ENCODE results near the gene RFPL1.

RFPL1 gene

DNA sequence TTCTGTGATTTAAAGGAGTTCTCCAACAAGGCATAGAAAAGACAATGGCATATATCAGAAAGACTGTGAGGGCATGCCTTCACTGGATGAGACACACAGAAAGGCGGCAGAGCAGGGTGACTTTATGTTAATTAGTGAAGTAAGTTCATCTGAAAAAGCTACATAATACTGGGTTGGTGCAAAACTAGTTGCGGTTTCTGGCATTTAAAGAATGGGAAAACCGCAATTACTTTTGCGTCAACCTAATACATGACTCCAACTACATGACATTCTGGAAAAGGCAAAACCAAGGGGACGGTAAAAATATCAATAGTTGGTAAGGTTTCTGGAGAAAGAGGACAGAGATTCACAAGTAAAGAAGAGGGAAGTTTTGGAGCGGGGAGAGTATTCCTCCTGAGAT lies 5.1 kb downstream of the RFPL1 start:
- DNase-seq (ENCODE audit: low read depth), result no peak

DNA sequence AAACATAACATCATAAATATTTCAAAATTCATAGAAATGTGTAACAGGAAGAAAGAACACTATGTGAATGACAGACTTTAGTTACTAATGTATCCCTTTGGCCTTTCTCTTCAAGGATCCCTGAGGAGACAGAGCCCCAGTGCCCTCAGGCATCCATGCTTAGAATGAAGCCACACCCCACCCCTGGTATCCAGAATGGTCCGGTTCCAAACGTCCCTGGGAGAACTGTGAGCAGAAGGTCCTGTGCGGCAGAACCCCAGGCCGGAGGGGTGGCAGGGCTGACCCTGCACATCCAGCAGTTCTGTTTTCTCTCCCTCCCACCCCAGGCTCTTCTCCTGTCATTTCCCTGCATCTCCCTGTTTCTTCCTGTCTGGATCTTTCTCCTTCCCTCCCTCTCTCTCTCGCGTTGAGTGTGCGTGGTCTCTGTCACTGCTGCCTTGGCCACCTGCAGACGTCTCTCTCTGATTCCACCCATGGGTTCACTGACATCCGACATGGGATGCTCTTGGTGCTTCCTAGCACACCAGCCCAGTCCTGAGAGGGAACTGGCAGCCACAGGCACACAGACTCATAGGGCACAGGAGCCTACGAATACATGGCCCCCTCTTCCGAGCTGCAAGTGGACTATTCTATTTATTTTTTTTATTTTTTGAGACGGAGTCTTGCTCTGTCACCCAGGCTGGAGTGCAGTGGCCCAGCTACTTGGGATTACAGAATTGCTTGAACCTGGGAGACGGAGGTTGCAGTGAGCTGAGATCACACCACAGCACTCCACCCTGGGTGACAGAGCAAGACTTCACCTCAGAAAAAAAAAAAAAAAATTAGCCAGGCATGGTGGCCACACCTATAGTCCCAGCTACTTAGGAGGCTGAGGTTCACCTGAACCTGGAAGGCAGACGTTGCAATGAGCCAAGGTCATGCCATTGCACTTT lies 5.7 kb downstream of the RFPL1 start:
- DNase-seq (ENCODE audit: low read depth), result no peak

DNA sequence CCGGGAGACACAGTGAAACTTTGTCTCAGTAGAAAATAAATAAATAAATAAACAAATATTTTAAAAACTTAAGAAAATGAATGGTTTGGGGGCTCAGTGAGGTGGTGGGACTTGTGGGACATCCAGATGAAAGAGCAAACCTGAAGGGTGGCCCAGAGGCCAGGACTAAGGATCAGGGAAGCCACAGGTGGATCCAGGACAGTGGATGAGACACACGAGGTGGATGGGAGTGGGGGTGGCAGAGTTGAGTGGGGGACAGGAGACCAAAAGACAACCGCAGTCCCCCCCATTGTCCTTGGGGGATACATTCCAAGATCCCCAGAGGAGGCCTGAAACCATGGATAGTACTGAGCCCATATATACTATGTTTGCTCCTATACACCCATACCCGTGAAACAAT lies 7.1 kb downstream of the RFPL1 start:
- no peak for DNase-seq (ENCODE audit: low read depth)

DNA sequence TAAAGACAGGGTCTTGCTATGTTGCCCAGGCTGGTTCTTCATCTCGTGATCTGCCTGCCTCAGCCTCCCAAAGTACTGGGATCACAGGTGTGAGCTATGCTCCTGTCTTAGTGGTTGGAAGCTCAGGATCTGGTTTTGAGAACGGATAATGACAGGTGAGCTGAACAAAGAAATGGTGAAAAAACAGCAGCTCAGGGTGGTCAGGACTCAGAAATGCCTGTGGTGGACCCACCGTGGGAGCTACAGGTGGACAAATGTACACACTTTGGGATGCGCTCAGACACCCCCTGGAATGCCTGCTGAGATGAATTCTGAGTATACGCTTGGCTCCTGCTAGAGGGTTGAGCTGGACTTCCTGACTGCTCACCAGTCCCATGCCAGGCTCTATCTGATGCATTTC lies 9.5 kb downstream of the RFPL1 start:
- DNase-seq (ENCODE audit: low read depth), result no peak

GRCh38 chr22:29449296-29449875 lies 11.0 kb downstream of the RFPL1 start:
- DNase-seq (ENCODE audit: low read depth), result no peak

DNA sequence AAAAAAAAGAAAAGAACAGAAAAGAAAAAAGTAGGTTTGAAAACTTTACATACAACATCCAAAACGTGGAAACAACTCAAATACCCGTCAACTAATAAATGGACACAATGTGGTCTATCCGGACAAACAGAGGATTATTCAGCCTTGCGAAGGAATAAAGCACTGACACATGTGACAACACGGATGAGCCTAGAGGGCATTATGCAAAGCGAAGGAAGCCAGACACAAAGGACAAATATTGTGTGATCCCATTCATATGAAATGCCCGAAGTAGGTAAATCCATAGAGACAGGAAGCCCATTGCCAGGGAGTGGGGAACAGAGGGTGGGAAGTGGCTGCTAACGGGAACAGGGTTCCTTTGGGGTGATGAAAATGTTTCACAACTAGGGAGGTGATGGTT lies 11.8 kb downstream of the RFPL1 start:
- no peak for DNase-seq (ENCODE audit: low read depth)

- no peak for DNase-seq (ENCODE audit: low read depth)
These were observed 13.5 kb downstream of the RFPL1 start for GRCh38 chr22:29451863-29452262.

DNA sequence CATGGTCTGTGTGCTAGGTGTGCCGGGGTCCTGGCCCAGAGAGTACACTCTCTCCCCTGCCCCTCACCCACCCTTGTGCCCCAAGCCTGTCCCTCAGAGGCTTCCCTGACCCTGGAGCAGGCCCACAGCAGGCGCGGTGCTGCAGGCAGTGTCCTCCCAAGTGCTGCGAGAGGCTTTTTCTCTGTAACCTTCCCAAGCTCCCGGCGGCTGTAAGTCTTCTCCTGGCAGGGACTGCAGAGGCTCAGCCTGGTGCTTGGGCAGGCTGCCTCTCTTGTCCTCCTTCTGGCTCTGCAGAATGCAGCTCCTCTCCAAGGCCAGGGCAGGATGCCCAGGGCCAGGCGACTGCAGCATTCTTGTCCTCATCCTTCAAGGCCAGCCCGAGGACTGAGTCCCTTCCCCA lies 15.9 kb downstream of the RFPL1 start:
- DNase-seq (ENCODE audit: low read depth), result no peak

GRCh38 chr22:29456211-29456671 lies 17.9 kb downstream of the RFPL1 start:
- peak; percentile 52 for DNase-seq (ENCODE audit: low read depth)

DNA sequence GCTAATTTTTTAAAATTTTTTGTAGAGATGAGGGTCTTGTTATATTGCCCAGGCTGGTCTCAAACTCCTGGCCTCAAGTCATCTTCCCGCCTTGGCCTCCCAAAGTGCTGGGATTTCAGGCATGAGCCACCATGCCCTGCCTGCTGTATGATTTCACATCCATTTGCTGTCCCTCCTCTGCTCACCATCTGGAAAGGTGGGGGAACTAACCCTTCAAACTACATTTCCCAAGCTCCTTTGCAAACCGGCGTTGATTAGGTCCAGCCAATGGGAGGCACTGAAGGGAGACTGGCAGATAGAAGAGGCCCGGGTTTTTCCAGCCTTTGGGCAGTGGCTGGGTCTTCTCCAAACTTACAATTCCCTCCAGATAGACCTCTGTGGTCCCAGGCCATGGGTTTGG lies 19.3 kb downstream of the RFPL1 start:
- DNase-seq (ENCODE audit: low read depth), result peak; percentile 4

DNA sequence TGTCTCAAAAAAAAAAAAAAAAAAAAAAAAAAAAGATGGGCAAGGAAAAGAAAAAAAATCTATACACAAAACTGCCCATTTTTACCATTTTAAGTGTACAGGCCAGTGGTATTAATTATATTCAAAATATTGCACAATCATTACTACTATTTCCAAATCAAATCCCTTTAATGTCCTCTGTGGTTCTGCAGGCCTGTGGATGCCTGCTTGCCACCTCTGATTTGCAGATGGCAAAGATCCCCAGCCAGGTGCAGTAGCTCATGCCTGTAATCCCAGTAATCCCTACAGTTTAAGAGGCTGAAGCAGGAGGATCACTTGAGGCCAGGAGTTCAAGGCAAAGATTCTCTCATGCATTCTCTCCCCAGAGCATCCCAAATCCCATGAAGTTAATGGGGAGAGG lies 20.2 kb downstream of the RFPL1 start:
- DNase-seq (ENCODE audit: low read depth), result no peak

GRCh38 chr22:29459773-29460172 lies 21.4 kb downstream of the RFPL1 start:
- no peak for DNase-seq (ENCODE audit: low read depth)

DNA sequence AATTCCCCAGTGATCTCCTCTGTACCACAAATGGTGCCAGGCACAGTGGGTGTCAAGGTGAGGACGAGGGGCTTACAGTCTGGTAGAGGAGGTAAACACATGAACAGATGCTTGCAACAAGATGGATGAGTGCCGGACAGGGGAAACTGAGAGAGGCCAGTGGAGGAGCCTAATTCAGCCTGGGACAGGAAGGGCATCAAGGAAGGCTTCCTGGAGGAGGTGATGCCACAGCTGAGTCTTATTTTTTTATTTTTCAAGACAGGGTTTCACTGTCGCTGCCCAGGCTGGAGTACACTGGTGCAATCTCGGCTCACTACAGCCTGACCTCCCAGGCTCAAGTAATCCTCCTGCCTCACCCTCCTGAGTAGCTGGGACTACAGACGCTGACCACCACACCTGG lies 22.9 kb downstream of the RFPL1 start:
- DNase-seq (ENCODE audit: low read depth), result no peak

DNA sequence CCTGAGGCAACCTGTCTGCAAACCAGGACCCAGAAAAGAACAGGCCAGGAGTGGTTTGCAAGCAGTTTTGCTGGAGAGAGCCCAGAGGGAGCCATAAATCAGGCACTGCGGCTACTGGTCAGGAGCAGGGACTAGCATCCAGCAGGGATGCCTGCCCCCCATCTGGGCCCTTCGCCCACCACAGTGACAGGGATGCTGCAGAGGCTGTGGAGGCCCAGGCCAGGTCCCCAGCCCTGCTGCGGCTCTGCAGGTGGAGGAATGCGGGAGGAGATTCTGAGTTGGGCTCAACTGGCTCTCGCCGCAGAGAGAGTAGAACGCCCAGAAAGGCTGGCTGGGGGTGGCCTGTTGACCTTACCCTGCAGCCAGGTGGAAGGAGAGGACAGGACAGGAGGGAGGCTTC lies 25.2 kb downstream of the RFPL1 start:
- no peak for DNase-seq (ENCODE audit: low read depth)

GRCh38 chr22:29464581-29464980 lies 26.2 kb downstream of the RFPL1 start:
- no peak for DNase-seq (ENCODE audit: low read depth)

- DNase-seq (ENCODE audit: low read depth), result no peak
These were observed 31.4 kb downstream of the RFPL1 start for GRCh38 chr22:29469755-29470154.

DNA sequence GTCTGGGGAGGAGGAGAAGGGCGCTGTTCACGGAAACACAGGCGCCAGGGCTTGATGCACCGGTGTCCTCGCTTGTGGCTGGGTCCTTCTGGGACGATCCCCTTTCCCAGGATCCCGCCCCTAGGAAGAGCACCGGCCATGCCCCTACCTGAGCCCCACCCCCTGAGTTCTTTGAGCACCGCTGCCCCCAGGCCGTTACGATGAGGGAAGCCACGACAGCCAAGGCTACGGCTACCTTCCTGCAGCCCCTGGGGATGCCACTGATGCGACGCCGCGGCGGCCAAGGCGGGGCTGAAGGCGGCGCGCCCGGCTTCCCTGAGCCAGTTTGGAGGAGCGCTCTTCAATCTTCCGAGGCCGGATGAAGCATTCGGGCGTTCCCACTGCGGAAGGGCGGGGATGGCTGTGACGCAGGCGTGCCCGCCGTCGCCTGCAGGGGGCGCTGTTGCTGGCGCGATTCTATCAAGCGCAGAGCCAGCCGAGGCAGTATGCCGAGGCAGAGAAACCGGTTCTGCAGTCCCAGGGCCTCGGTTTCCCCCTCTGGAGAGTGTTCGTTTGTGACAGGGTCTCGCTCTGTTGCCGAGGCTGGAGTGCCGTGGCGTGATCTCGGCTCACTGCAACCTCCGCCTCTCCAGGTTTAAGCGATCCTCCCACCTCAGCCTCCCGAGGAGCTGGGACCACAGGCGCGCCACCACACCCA lies 31.9 kb downstream of the RFPL1 start:
- no peak for DNase-seq (ENCODE audit: low read depth)

GRCh38 chr22:29473001-29473400 lies 34.6 kb downstream of the RFPL1 start:
- DNase-seq (ENCODE audit: low read depth), result no peak

DNA sequence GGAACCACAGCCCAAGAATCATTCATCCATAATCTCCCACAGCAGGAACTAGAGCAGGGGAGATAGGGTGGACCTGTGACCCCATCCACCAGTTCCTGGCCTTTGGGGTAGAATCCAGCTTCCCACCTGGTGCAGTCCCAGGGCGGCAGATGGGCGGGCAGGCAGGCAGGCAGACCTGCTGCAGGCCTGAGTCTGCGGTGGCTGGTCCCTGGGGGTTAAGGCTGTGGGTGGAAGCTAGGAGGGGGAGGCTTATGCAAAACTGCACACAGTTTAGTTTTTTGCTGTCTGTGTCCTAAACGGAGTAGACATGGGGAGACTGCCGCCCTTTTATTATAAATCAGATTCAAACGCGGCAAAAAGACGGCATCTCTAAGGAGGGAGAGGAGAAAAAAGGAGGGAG lies 37.2 kb downstream of the RFPL1 start:
- DNase-seq (ENCODE audit: low read depth), result no peak

- DNase-seq (ENCODE audit: low read depth), result no peak
These were observed 37.7 kb downstream of the RFPL1 start for GRCh38 chr22:29476116-29476515.

DNA sequence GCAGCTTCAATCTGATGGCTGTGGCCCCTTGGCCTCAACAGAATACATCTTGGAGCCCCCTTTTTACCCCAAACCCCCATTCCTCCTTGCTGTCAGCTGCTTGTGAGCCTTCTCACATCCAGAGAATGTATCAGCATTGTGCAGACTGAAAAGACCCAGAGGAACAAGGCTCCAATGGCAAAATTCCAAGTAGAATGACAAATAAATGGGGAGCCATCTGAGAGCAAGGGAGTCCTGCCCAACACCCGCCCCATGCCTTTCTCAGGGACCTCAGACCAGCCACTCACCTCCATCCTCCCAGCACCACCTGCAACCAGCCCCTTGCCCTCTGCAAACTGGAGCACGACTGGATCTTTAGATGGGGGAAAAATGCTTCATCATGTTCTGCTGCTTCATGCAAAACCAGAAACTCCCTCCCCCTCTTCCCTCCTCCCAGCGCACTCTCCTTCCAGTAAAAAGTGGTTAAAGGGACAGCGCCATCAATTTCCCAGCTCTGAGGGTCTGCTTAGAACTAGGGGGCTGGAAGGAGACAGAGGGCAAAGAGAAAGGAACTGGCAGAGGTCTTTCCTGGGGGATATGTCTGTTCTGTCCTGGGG lies 39.4 kb downstream of the RFPL1 start:
- no peak for DNase-seq (ENCODE audit: low read depth)
